Measurements from ENCODE around the gene TM4SF5. TPM values are rescaled to one million over a fixed set of nuclear protein-coding genes. Genes with fewer than 3 reads are reported as not detected.

The TM4SF5 gene
- total and polyA plus RNA-seq, 7 donors: 0.34 TPM; not detected in 6

DNA sequence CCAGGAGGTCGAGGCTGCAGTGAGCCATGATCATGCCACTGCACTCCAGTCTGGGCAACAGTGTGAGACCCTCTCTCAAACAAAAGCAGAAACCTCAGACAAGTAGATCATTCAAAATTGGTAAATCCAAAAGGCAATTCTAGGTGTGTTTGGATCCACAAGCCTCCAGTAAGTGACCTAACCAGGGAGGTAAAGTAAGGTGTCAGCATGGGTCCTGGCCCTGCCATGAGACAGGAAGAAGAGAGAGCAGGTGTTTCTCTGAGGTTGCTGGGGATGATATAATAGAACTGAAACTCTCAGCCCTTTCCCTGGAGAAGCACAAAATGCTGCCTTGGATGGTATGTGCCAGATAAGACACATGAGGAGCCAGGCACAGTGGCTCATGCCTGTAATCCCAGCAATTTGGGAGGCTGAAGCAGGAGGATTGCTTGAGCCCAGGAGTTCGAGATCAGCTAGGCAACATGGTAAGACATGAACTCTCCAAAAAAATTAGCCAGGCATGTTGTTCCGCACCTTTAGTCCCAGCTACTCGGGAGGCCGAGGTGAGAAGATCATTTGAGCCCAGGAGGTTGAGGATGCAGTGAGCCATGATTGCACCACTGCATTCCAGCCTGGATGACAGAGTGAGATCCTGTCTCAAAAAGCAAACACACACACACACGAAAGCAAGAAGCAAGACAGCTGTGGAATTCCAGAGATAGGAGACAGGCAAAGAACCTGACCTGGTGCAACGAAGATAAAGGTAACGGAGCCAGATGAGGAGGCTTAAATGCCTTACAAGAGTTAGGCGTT lies 6.5 kb downstream of the TM4SF5 start:
- no peaks in the 10 kb centered on the region for H3K9me3 ChIP-seq
- WGBS, 3 donors: 68 to 72% (median 68%) methylated on average over 9 of the region's 9 CpGs
- H3K4me3 ChIP-seq: no peak overlapping the region
- TF ChIP-seq, protein P1, sequence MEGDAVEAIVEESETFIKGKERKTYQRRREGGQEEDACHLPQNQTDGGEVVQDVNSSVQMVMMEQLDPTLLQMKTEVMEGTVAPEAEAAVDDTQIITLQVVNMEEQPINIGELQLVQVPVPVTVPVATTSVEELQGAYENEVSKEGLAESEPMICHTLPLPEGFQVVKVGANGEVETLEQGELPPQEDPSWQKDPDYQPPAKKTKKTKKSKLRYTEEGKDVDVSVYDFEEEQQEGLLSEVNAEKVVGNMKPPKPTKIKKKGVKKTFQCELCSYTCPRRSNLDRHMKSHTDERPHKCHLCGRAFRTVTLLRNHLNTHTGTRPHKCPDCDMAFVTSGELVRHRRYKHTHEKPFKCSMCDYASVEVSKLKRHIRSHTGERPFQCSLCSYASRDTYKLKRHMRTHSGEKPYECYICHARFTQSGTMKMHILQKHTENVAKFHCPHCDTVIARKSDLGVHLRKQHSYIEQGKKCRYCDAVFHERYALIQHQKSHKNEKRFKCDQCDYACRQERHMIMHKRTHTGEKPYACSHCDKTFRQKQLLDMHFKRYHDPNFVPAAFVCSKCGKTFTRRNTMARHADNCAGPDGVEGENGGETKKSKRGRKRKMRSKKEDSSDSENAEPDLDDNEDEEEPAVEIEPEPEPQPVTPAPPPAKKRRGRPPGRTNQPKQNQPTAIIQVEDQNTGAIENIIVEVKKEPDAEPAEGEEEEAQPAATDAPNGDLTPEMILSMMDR (IDR thresholded peaks at IDR 0.05): no peak
- intact Hi-C loops (cut with DNase I): no loop called here
- H3K4me1 ChIP-seq: no peaks in the 10 kb centered on the region
- DNase-seq (peak in 1 of 2 donors; percentile 11), ATAC-seq (no peak)
- no peak overlapping the region for H3K27ac ChIP-seq
- no peaks in the 10 kb centered on the region for H3K36me3 ChIP-seq (ENCODE audit: insufficient read depth in 1 of 2, low read depth in 1 of 2)
- peaks cover 0 to 57% (median 7%) of the 10 kb centered on the region in 3 donors for H3K27me3 ChIP-seq (ENCODE audit: insufficient read depth in 3 of 3, low read length in 2 of 3)

DNA sequence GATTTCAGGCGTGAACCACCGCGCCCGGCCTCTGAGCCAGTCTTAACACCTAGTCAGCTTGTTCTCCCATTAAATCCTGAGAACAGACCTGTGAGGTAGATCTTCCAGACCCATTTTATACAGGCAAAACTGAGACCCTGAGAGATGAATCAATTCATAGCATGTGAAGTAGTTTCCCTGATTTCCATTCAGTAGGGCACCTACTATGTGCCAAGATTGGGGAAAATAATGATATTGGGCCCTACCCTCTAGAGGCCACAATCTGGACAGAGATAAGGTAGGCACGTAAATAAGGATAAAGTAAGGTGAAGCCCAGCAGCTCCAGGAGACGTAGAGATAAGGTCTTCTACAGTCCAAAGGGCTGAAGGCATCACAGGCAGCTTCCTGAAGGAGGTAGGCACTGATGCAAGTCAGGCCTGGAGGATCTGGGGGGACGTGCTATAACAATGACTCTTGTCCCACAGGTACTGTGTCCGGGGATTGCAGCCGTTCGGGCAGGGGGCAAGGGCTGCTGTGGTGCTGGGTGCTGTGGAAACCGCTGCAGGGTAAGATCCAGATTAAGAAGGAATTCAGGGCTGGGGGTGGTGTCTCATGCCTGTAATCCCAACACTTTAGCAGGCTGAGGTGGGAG lies 8.8 kb downstream of the TM4SF5 start:
- intact Hi-C loops (cut with DNase I): no loop called here
- Histone ChIP-seq H3K4me1 (no peaks in the 10 kb centered on the region), H3K4me3 (no peak overlapping the region), H3K9me3 (no peaks in the 10 kb centered on the region), H3K27me3 (ENCODE audit: insufficient read depth in 3 of 3, low read length in 2 of 3) (peaks cover 0 to 67% (median 12%) of the 10 kb centered on the region in 3 donors), H3K27ac (no peak overlapping the region), H3K36me3 (ENCODE audit: insufficient read depth in 1 of 2, low read depth in 1 of 2) (no peaks in the 10 kb centered on the region)
- TF ChIP-seq, protein P1 (IDR thresholded peaks at IDR 0.05): no peak
- ATAC-seq (no peak), DNase-seq (no peak)
- WGBS, 3 donors: 77 to 88% (median 82%) methylated on average over 11 of the region's 11 CpGs

DNA sequence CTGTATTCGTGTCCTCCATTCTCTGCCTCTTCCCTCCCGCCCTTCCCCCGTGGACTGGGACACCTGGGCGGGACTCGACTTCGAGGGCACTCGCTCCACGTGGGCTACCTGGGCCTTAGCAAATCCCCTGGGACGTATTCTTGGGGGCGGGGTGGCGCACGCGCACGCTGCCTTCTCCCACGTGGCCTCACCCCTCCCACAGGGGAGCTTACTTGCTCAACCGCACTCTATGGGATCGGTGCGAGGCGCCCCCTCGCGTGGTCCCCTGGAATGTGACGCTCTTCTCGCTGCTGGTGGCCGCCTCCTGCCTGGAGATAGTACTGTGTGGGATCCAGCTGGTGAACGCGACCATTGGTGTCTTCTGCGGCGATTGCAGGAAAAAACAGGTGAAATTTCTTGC lies 11.0 kb downstream of the TM4SF5 start:
- TF ChIP-seq, protein P1 (IDR thresholded peaks at IDR 0.05): no peak
- Histone ChIP-seq H3K36me3 (ENCODE audit: insufficient read depth in 1 of 2, low read depth in 1 of 2) (no peaks in the 10 kb centered on the region), H3K27me3 (ENCODE audit: insufficient read depth in 3 of 3, low read length in 2 of 3) (peaks cover 0 to 77% (median 14%) of the 10 kb centered on the region in 3 donors), H3K4me1 (peaks cover 11% of the 10 kb centered on the region), H3K27ac (no peak overlapping the region), H3K9me3 (no peaks in the 10 kb centered on the region), H3K4me3 (no peak overlapping the region)
- ATAC-seq: no peak
- peak in 1 of 2 donors; percentile 52 for DNase-seq
- WGBS, 3 donors: 26 to 30% (median 29%) methylated on average over 28 of the region's 28 CpGs
- intact Hi-C loops (cut with DNase I): no loop called here

DNA sequence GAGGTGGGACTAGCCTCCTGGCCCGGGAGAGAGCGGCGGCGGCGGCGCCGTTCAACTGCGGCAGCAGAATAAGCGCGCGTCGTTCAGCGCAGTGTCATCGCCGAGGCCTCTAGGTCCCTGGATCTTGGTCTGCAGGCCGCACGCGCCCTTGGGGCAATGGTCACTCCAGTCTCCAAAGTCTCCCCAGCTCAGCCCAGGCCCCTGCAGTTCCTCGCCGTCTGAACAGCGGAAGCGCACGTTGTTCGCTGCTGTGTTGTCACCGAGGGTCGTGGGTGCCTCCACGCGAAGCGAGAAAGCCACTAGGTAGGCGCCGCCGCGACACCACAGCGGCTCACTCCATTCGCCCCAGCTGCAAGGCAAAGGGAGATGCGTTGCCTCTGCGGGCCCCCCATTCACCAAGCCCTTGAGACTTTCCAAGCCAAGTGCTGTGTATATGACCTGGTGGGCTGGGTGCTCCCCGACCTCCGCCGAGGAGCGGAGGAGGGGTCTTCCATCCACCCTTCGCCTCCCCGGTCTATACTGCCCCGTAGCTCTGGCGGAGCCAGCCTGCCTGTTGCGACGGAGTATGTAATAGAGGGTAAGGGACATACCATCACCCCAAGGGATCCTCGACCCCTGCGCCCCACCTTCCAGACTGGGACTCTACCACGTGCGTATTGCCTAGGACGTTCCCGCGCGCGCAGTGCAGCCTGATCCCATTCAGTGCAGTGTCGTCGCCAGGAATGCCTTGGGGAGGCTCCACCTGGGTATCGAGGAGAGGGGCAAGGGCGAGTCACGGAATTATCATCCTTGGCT lies 13.8 kb downstream of the TM4SF5 start:
- intact Hi-C loops (cut with DNase I): loop anchor here (2.0 kb wide), 3 partner anchors 53 to 103 kb away; no protein-coding TSS in a partner anchor
- ATAC-seq: no peak
- WGBS, 3 donors: 11 to 15% (median 13%) methylated on average over 60 to 61 of the region's 61 CpGs
- DNase-seq: peak in 1 of 2 donors; percentile 51
- Histone ChIP-seq H3K27me3 (ENCODE audit: insufficient read depth in 3 of 3, low read length in 2 of 3) (peaks cover 0 to 52% (median 14%) of the 10 kb centered on the region in 3 donors), H3K36me3 (ENCODE audit: insufficient read depth in 1 of 2, low read depth in 1 of 2) (no peaks in the 10 kb centered on the region), H3K4me3 (peak overlapping the region; percentile 52), H3K4me1 (peaks cover 22% of the 10 kb centered on the region), H3K27ac (no peak overlapping the region), H3K9me3 (no peaks in the 10 kb centered on the region)
- TF ChIP-seq, protein P1 (IDR thresholded peaks at IDR 0.05): no peak
